Suprapubic skin (tissue), 4 donors: Measurements from ENCODE around the gene TAF13. TPM values are rescaled to one million over a fixed set of nuclear protein-coding genes. Genes with fewer than 3 reads are reported as not detected.

Source experiments
- DNase-seq, 2 donors: peaks; one replicate each; pipeline ENCODE4 v3.0.0-alpha.2; 2019; ENCODE audit warnings: low spot score in 2 of 2
- H3K27ac ChIP-seq: fragments of 200-600 bp; sonication (generic); one replicate; pipeline ENCODE4 v1.5.1; 2019
- H3K27me3 ChIP-seq: fragments of 200-600 bp; sonication (generic); one replicate; pipeline ENCODE4 v1.5.1; 2019
- H3K36me3 ChIP-seq: fragments of 200-600 bp; sonication (generic); one replicate; pipeline ENCODE4 v1.5.1; 2019
- H3K4me1 ChIP-seq: fragments of 200-600 bp; sonication (generic); one replicate; pipeline ENCODE4 v1.5.1; 2019
- H3K4me3 ChIP-seq: fragments of 200-600 bp; sonication (generic); one replicate; pipeline ENCODE4 v1.5.1; 2019; ENCODE audit warnings: mild to moderate bottlenecking
- H3K9me3 ChIP-seq: fragments of 200-600 bp; sonication (generic); one replicate; pipeline ENCODE4 v1.5.1; 2019
- EP300 ChIP-seq: sonication (generic); formaldehyde crosslinking; IDR thresholded peaks from one replicate; pipeline ENCODE4 v1.6.1; 2017; ENCODE audit warnings: antibody characterized with exemption
- POLR2A ChIP-seq, 2 donors: fragments of 450-650 bp; IDR thresholded peaks; one replicate each; pipeline ENCODE4 v1.6.1; 2017; ENCODE audit warnings: antibody characterized with exemption in 2 of 2, mild to moderate bottlenecking in 2 of 2, moderate library complexity in 2 of 2
- POLR2AphosphoS5 ChIP-seq, 3 donors: sonication (generic); formaldehyde crosslinking; IDR thresholded peaks; one replicate each; pipeline ENCODE4 v1.6.1; 2017; ENCODE audit warnings: antibody characterized with exemption in 3 of 3
- WGBS: methylation state at CpG from one replicate; pipeline ENCODE4 v1.1.5; 2018; 5-methylcytosine and 5-hydroxymethylcytosine counted together
- total RNA-seq, 4 donors: library from RNA; depleted of rRNA; stranded (reverse); fragments of >200 nt; gene quantifications; one replicate each; pipeline ENCODE4 v1.1.0, GENCODE V29; 2016
- TF ChIP-seq, protein P1 (sequence below), 2 donors: fragments of 200-600 bp in 1 of 2; fragments of 450-650 bp in 1 of 2; sonication (generic) in 1 of 2; IDR thresholded peaks; one replicate each; pipeline ENCODE4 v1.5.1; 2016 to 2019; ENCODE audit warnings: antibody characterized with exemption in 2 of 2, mild to moderate bottlenecking in 1 of 2, moderate library complexity in 1 of 2

The TAF13 gene
- total RNA-seq, 4 donors from 2014 or later: 10.6 to 33.2 (median 28.0) TPM

DNA sequence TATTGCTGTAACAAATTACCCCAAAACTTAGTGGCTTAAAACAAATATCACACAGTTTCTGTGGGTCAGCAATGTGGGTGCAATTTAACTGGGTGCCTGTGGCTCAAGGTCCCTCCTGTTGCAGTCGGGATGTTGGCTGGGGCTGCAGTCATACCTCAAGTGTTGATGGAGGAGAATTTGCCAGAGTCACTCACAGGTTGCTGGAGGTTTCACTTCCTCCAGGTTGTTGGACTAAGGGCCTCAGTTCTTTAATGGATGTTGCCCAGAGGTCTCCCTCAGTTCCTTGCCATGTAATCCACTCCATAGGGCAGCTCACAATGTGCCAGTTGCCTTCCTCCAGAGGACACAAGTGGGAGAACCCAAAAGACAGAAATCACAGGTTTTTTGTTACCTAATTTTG lies 2.5 kb upstream of the TAF13 start:
- Histone ChIP-seq H3K4me1 (peaks cover 38% of the 10 kb centered on the region), H3K27me3 (no peaks in the 10 kb centered on the region), H3K36me3 (peaks cover 4% of the 10 kb centered on the region), H3K4me3 (no peak overlapping the region), H3K27ac (no peak overlapping the region), H3K9me3 (no peaks in the 10 kb centered on the region)
- TF ChIP-seq POLR2AphosphoS5 (IDR thresholded peaks at IDR 0.05): no peak
- WGBS: 89% methylated on average over 1 of the region's 1 CpG
- no peak for DNase-seq

DNA sequence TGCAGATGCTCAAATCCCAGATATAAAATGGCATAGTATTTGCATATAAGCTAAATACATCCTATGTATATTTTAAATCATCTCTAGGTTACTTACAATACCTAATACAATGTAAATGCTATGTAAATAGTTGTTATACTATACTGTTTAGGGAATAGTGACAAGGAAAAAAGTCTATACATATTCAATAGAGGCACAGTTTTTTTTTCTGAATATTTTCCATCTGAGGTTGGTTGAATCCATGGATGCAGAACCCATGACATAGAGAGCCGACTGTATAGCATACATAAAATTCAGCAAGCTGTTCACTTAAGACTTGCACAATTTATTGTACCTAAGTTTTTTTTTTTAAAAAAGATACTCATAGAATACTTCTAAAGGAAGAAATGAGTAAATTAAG lies 6.5 kb downstream of the TAF13 start:
- 69% methylated on average over 1 of the region's 1 CpG for WGBS
- no peaks in the 10 kb centered on the region for H3K9me3 ChIP-seq
- H3K27me3 ChIP-seq: no peaks in the 10 kb centered on the region
- H3K4me3 ChIP-seq: no peak overlapping the region
- H3K36me3 ChIP-seq: peaks cover 42% of the 10 kb centered on the region
- TF ChIP-seq POLR2A (IDR thresholded peaks at IDR 0.05) (no peak), POLR2AphosphoS5 (IDR thresholded peaks at IDR 0.05) (no peak), EP300 (no peak)
- TF ChIP-seq, protein P1, sequence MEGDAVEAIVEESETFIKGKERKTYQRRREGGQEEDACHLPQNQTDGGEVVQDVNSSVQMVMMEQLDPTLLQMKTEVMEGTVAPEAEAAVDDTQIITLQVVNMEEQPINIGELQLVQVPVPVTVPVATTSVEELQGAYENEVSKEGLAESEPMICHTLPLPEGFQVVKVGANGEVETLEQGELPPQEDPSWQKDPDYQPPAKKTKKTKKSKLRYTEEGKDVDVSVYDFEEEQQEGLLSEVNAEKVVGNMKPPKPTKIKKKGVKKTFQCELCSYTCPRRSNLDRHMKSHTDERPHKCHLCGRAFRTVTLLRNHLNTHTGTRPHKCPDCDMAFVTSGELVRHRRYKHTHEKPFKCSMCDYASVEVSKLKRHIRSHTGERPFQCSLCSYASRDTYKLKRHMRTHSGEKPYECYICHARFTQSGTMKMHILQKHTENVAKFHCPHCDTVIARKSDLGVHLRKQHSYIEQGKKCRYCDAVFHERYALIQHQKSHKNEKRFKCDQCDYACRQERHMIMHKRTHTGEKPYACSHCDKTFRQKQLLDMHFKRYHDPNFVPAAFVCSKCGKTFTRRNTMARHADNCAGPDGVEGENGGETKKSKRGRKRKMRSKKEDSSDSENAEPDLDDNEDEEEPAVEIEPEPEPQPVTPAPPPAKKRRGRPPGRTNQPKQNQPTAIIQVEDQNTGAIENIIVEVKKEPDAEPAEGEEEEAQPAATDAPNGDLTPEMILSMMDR (IDR thresholded peaks at IDR 0.05): no peak
- no peak for DNase-seq
- H3K4me1 ChIP-seq: peaks cover under 1% of the 10 kb centered on the region
- H3K27ac ChIP-seq: no peak overlapping the region

- H3K27me3 ChIP-seq: no peaks in the 10 kb centered on the region
- TF ChIP-seq, protein P1 (IDR thresholded peaks at IDR 0.05): no peak
- TF ChIP-seq POLR2AphosphoS5 (IDR thresholded peaks at IDR 0.05) (no peak), EP300 (no peak), POLR2A (IDR thresholded peaks at IDR 0.05) (no peak)
- H3K9me3 ChIP-seq: no peaks in the 10 kb centered on the region
- WGBS: 64% methylated on average over 8 of the region's 8 CpGs
- H3K4me1 ChIP-seq: no peaks in the 10 kb centered on the region
- no peak overlapping the region for H3K4me3 ChIP-seq
- H3K36me3 ChIP-seq: peaks cover 47% of the 10 kb centered on the region
- no peak overlapping the region for H3K27ac ChIP-seq
- no peak for DNase-seq
Observed at GRCh38 chr1:109067883-109068282, 7.9 kb downstream of the TAF13 start.

- peaks cover 42% of the 10 kb centered on the region for H3K36me3 ChIP-seq
- WGBS: 94% methylated on average over 3 of the region's 3 CpGs
Observed at GRCh38 chr1:109065137-109065536, 10.7 kb downstream of the TAF13 start.

GRCh38 chr1:109061183-109061582 lies 14.6 kb downstream of the TAF13 start:
- Histone ChIP-seq H3K4me1 (no peaks in the 10 kb centered on the region), H3K36me3 (peaks cover 26% of the 10 kb centered on the region), H3K9me3 (no peaks in the 10 kb centered on the region), H3K4me3 (no peak overlapping the region), H3K27ac (no peak overlapping the region), H3K27me3 (no peaks in the 10 kb centered on the region)
- WGBS: 82% methylated on average over 4 of the region's 4 CpGs
- TF ChIP-seq POLR2AphosphoS5 (IDR thresholded peaks at IDR 0.05): no peak
- TF ChIP-seq, protein P1 (IDR thresholded peaks at IDR 0.05): no peak
- DNase-seq: no peak

More at GRCh38 chr1:109065137-109065536, 10.7 kb downstream of the TAF13 start:
- Histone ChIP-seq H3K4me1 (no peaks in the 10 kb centered on the region), H3K27me3 (no peaks in the 10 kb centered on the region), H3K4me3 (no peak overlapping the region), H3K27ac (no peak overlapping the region), H3K9me3 (no peaks in the 10 kb centered on the region)
- no peak for TF ChIP-seq POLR2A (IDR thresholded peaks at IDR 0.05)
- TF ChIP-seq POLR2AphosphoS5 (IDR thresholded peaks at IDR 0.05): no peak
- TF ChIP-seq, protein P1 (IDR thresholded peaks at IDR 0.05): no peak
- no peak for TF ChIP-seq EP300
- DNase-seq: no peak

GRCh38 chr1:109060707-109061106 lies 15.1 kb downstream of the TAF13 start:
- no peak overlapping the region for H3K27ac ChIP-seq
- no peaks in the 10 kb centered on the region for H3K9me3 ChIP-seq
- H3K36me3 ChIP-seq: peaks cover 21% of the 10 kb centered on the region
- H3K4me3 ChIP-seq: no peak overlapping the region
- DNase-seq: no peak
- H3K4me1 ChIP-seq: no peaks in the 10 kb centered on the region
- WGBS: 90% methylated on average over 7 of the region's 7 CpGs
- no peaks in the 10 kb centered on the region for H3K27me3 ChIP-seq
- no peak for TF ChIP-seq POLR2AphosphoS5 (IDR thresholded peaks at IDR 0.05)
